GM20431 (cell line): Measurements from ENCODE around the gene USP17L5.
"Not testable (repeated sequence)": the region's sequence is repeated elsewhere in the genome, so short reads cannot be mapped to it uniquely, and the experiment has no call there.

Experiments
- in situ Hi-C: fragments of 300-500 bp; cut with MseI, MboI; formaldehyde crosslinking; loops from one replicate; pipeline ENCODE4 v1.15.0; 2020; ENCODE audit warnings: low sequenced_read_pairs; ENCODE audit not compliant: unreplicated experiment

The USP17L5 gene, protein sequence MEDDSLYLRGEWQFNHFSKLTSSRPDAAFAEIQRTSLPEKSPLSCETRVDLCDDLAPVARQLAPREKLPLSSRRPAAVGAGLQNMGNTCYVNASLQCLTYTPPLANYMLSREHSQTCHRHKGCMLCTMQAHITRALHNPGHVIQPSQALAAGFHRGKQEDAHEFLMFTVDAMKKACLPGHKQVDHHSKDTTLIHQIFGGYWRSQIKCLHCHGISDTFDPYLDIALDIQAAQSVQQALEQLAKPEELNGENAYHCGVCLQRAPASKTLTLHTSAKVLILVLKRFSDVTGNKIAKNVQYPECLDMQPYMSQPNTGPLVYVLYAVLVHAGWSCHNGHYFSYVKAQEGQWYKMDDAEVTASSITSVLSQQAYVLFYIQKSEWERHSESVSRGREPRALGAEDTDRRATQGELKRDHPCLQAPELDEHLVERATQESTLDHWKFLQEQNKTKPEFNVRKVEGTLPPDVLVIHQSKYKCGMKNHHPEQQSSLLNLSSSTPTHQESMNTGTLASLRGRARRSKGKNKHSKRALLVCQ

DNA sequence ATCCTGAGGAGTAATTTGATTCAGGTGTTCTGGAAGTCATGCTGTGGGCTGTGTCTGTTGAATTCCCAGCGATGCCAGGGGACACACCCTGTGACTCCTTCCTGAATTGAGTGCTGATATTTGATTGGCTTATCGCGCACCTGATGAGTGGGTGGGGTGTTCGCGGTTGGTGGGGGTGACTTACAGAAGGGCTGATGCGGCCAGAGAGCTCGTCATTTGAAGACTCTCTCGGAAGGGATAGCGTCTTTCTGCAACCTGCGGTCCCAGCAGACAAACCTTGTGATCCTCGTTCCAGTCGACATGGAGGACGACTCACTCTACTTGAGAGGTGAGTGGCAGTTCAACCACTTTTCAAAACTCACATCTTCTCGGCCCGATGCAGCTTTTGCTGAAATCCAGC lies at the start of gene USP17L5:
TSS of gene USP17L5 (plus strand) at position 301 of the 400 bp plus-strand sequence. CDS start at position 301, 0 bp downstream.
- in situ Hi-C loops, result not testable (repeated sequence)

DNA sequence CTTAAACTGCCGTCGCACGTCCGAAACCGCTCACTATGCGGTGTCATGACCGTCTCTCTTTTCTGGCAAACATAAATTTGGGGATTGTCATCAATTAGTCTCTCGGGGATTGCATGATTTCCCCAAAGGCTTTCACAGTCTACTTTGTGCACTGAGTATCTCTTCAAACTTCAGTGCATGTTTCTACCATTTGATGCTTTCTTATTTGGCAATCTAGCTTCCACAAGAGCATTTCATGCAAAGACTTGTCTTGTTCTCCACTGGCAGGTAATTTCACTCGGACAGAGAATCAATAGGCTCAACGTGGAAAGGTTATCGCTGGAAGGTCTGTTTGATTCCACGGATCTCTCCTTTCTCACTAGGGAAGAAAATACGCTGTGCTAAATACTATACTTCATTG lies 15.0 kb upstream of the USP17L5 start:
- in situ Hi-C loops, result not testable (repeated sequence)

DNA sequence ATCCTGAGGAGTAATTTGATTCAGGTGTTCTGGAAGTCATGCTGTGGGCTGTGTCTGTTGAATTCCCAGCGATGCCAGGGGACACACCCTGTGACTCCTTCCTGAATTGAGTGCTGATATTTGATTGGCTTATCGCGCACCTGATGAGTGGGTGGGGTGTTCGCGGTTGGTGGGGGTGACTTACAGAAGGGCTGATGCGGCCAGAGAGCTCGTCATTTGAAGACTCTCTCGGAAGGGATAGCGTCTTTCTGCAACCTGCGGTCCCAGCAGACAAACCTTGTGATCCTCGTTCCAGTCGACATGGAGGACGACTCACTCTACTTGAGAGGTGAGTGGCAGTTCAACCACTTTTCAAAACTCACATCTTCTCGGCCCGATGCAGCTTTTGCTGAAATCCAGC lies 14.3 kb upstream of the USP17L5 start, which contains the start of gene USP17L24:
TSS of gene USP17L24 (plus strand) at position 301 of the 400 bp plus-strand sequence. CDS start at position 301, 0 bp downstream.
- in situ Hi-C loops, result not testable (repeated sequence)

DNA sequence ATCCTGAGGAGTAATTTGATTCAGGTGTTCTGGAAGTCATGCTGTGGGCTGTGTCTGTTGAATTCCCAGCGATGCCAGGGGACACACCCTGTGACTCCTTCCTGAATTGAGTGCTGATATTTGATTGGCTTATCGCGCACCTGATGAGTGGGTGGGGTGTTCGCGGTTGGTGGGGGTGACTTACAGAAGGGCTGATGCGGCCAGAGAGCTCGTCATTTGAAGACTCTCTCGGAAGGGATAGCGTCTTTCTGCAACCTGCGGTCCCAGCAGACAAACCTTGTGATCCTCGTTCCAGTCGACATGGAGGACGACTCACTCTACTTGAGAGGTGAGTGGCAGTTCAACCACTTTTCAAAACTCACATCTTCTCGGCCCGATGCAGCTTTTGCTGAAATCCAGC lies 9.6 kb upstream of the USP17L5 start, which contains the start of gene USP17L25:
TSS of gene USP17L25 (plus strand) at position 301 of the 400 bp plus-strand sequence. CDS start at position 301, 0 bp downstream.
- in situ Hi-C loops, result not testable (repeated sequence)

DNA sequence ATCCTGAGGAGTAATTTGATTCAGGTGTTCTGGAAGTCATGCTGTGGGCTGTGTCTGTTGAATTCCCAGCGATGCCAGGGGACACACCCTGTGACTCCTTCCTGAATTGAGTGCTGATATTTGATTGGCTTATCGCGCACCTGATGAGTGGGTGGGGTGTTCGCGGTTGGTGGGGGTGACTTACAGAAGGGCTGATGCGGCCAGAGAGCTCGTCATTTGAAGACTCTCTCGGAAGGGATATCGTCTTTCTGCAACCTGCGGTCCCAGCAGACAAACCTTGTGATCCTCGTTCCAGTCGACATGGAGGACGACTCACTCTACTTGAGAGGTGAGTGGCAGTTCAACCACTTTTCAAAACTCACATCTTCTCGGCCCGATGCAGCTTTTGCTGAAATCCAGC lies 4.8 kb upstream of the USP17L5 start, which contains the start of gene USP17L26:
TSS of gene USP17L26 (plus strand) at position 301 of the 400 bp plus-strand sequence. CDS start at position 301, 0 bp downstream.
- in situ Hi-C loops, result not testable (repeated sequence)

DNA sequence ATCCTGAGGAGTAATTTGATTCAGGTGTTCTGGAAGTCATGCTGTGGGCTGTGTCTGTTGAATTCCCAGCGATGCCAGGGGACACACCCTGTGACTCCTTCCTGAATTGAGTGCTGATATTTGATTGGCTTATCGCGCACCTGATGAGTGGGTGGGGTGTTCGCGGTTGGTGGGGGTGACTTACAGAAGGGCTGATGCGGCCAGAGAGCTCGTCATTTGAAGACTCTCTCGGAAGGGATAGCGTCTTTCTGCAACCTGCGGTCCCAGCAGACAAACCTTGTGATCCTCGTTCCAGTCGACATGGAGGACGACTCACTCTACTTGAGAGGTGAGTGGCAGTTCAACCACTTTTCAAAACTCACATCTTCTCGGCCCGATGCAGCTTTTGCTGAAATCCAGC lies 4.6 kb downstream of the USP17L5 start, which contains the start of gene USP17L27:
TSS of gene USP17L27 (plus strand) at position 301 of the 400 bp plus-strand sequence. CDS start at position 301, 0 bp downstream.
- in situ Hi-C loops, result not testable (repeated sequence)

DNA sequence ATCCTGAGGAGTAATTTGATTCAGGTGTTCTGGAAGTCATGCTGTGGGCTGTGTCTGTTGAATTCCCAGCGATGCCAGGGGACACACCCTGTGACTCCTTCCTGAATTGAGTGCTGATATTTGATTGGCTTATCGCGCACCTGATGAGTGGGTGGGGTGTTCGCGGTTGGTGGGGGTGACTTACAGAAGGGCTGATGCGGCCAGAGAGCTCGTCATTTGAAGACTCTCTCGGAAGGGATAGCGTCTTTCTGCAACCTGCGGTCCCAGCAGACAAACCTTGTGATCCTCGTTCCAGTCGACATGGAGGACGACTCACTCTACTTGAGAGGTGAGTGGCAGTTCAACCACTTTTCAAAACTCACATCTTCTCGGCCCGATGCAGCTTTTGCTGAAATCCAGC lies 9.4 kb downstream of the USP17L5 start, which contains the start of gene USP17L28:
TSS of gene USP17L28 (plus strand) at position 301 of the 400 bp plus-strand sequence. CDS start at position 301, 0 bp downstream.
- in situ Hi-C loops, result not testable (repeated sequence)

DNA sequence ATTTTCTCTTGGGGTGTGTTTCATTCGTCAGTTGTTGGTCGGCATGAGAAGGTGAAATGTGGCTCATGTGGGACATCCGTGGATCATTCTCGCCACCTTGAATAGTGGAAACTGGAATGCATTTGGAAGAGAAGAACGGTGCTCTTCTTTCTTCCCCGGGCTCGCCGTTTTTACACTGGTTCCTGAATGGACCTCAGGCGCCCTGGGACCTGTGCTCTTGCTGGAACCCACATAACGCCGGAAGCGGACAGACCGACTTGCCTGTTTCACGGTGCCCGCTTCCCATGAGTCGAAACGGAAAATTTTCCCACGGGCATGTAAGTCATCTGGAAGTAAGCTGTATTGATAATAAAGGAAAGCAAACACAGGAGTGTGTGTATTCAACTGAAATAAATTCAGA lies 11.7 kb downstream of the USP17L5 start:
- in situ Hi-C loops, result not testable (repeated sequence)

DNA sequence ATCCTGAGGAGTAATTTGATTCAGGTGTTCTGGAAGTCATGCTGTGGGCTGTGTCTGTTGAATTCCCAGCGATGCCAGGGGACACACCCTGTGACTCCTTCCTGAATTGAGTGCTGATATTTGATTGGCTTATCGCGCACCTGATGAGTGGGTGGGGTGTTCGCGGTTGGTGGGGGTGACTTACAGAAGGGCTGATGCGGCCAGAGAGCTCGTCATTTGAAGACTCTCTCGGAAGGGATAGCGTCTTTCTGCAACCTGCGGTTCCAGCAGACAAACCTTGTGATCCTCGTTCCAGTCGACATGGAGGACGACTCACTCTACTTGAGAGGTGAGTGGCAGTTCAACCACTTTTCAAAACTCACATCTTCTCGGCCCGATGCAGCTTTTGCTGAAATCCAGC lies 14.1 kb downstream of the USP17L5 start, which contains the start of gene USP17L29:
TSS of gene USP17L29 (plus strand) at position 301 of the 400 bp plus-strand sequence. CDS start at position 301, 0 bp downstream.
- in situ Hi-C loops, result not testable (repeated sequence)

DNA sequence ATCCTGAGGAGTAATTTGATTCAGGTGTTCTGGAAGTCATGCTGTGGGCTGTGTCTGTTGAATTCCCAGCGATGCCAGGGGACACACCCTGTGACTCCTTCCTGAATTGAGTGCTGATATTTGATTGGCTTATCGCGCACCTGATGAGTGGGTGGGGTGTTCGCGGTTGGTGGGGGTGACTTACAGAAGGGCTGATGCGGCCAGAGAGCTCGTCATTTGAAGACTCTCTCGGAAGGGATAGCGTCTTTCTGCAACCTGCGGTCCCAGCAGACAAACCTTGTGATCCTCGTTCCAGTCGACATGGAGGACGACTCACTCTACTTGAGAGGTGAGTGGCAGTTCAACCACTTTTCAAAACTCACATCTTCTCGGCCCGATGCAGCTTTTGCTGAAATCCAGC lies 23.6 kb downstream of the USP17L5 start, which contains the start of gene USP17L30:
TSS of gene USP17L30 (plus strand) at position 301 of the 400 bp plus-strand sequence. CDS start at position 301, 0 bp downstream.
- in situ Hi-C loops, result not testable (repeated sequence)

DNA sequence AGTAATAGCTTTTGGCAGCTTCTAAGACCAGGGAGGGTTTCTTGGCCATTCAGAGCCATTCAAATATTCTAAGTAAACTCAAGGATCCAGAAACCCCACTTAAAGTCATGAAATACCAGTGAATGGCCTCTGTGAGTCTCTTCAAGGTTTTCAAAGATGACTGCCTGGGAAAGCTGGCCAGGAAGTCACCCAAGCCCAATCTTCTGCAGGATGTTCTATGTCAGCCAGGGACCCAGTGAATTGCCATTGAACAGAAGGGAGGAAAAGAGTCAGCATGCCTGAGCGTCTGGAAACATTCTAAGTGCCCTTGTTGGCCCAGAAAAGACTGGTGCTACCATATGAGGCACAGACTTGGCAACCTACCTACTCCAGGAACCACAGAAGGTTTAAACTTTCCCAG lies 40.7 kb downstream of the USP17L5 start:
- in situ Hi-C loops, result not testable (repeated sequence)

DNA sequence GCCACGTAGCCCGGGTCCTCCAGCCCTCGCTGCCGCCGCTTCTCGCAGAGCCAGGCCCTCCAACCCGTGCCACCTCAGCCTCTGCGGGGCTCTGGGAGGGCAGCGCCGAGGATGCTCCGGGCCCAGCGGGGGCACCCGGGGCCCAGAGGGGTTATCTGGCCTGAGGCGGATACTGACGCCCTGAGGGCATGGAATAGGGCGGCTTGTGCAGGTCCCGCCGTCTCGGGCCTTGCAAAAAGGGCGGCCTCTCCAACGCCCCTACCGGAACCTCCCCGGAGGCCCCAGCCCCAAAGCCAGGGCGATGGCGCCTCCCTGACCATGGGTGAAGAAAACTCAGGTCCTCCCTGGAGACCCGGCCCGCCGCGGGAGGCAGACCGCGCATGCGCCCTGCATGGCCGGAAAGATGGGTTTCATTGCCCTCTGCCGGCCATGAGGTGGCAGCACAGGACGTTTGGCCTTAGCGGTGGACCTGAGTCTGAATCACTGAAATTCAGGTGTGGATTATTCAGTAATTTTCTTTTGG lies 41.9 kb downstream of the USP17L5 start:
- in situ Hi-C loops, result not testable (repeated sequence)

DNA sequence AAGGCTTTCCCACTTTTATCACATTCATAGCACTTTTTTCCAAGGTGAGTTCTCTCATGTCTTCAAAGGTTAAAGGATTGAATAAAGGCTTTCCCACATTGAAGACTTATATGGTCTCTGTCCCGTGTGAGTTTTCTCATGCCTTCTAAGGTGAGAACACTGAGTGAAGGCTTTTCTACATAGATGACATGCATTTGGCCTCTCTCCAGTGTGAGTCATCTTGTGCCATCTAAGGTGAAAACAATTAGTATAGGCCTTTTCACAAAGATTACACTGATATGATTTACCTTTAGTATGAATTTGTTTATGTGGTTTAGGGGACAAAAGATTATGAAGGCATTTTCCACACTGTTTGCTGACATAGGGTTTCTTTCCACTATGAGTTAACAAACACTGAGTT lies 44.9 kb downstream of the USP17L5 start:
- in situ Hi-C loops, result no loop called here

DNA sequence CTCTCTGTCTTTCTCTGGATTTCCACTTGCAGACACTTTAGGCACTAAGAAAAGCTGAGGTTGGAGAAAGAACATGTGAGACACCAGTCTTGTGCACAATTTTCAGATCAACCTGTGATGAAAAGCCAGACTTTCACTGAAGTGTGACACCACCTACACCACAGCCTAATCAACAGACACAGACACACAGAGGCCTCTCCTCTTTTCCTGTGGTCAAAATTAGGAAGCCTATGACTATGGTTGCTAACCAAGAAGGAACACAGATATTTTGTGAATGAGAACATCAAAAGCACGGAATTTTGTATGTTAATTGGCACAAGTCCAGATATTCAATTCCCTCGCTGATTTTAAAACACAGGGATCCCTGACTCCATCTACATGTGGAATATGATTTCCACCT lies 49.8 kb downstream of the USP17L5 start:
- in situ Hi-C loops, result not testable (repeated sequence)
